ENCODE measurements around the gene WNT5B.

- TF ChIP-seq POLR2AphosphoS5 (IDR thresholded peaks at IDR 0.05; ENCODE audit: low read depth, low read length) (no peak), POLR2A (IDR thresholded peaks at IDR 0.05; ENCODE audit: low read depth, low read length) (no peak), TAF1 (IDR thresholded peaks at IDR 0.05; ENCODE audit: low read depth, low read length) (no peak), PAX5 (IDR thresholded peaks at IDR 0.05; ENCODE audit: insufficient read depth, low read length, severe bottlenecking) (no peak)
Measured at GRCh38 chr12:1583421-1584078, 45.5 kb upstream of the WNT5B start.

Data from GM12891 (cell line).